ENCODE data around the gene AKR1C8.
"Not testable (repeated sequence)": the region's sequence is repeated elsewhere in the genome, so short reads cannot be mapped to it uniquely, and the experiment has no call there.

Gene AKR1C8

DNA sequence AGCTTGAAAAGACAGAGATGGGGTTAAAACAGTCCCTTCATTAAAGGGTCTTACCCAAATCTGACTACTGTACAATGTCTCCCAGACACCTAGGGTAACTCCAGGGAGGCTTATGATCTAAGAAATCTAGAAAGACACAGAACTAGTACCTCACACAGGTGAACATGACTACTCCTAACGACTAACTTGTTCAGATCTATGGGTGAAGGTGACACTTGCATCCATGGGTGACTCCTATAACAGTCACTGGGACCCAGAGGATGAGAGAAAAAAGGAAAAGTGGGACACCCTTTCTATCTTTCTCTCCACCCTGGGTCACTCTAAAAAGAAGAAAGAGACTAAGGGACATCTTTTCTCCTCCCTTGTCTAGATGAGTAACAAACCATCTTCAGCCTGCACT, 19.2 kb downstream of the AKR1C8 start:
- DNase-seq: no peak

DNA sequence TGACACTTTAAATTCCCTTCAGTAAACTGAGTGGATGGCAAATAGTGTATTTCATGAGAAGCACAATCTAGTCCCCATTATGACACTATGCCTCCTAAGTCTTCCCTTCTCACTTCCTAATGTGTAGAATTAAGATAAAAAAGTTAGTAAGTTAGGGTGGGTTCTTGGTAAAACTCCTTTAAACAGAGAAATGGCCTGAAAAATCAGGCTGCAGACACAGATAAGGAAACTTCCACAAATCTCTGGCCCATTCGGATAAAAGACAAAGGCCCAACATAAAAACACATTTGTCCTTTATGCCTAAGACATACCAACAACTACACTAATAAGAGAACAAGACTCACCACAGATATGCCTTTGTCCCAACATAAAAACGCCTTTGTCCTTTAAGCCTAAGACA, 21.5 kb downstream of the AKR1C8 start:
- no peak for DNase-seq

DNA sequence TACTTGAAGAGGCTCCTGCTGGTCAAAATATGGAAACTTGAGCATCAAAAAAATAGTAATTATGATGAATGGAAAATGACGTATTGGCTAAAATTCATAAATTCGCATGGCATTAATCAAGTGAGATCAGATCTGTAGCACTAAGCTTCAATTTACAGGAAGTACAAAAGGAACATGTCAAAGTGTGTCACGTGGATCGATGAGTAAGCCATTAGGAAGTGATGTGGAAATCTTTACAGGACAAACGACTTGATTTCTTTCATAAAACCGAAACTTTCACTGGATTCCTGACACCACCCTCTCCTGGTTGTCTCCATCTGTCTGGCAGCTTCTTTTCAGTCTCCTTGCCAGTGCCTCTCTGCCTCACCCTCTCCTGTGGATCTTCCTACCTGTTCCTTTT, 25.8 kb downstream of the AKR1C8 start:
- no peak for DNase-seq

DNA sequence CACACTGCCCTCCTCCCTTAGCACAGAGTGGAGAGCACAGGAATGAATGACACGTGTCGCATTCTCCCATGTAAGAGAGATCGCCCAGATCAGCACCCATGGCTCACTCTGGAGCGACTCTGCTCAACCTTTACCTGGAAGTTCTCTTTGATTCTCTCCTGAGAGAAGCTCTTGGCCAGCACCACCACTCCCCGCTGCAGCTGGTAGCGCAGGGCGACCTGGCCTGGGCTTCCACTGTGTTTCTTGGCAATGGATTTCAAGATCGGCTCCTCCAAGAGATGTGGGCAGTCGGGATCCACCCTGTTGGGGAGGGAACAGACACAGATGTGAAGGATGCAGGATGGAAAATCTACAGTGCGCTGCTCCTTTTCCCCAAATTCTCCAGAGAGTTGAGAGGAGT, 27.4 kb downstream of the AKR1C8 start:
- DNase-seq: no peak

GRCh38 chr10:5155951-5156350, 29.0 kb downstream of the AKR1C8 start:
- DNase-seq: no peak

DNA sequence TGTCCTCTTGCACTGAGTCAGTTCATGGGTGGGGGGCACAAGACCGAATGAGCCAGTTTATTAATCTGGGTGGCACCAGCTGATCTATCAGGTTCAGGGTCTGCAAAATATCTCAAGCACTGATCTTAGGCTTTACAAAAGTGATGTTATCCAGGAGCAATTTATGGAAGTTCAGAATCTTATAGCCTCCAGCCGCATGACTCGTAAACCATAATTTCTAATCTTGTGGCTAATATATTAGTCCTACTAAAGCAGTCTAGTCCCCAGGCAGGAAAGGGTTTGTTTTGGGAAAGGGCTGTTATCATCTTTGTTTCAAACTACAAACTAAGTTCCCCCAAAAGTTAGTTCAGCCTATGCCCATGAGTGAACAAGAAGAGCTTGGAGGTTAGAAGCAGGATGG, 33.9 kb downstream of the AKR1C8 start:
- no peak for DNase-seq

- DNase-seq: no peak
Measured at GRCh38 chr10:5148678-5149032, 36.3 kb downstream of the AKR1C8 start.

DNA sequence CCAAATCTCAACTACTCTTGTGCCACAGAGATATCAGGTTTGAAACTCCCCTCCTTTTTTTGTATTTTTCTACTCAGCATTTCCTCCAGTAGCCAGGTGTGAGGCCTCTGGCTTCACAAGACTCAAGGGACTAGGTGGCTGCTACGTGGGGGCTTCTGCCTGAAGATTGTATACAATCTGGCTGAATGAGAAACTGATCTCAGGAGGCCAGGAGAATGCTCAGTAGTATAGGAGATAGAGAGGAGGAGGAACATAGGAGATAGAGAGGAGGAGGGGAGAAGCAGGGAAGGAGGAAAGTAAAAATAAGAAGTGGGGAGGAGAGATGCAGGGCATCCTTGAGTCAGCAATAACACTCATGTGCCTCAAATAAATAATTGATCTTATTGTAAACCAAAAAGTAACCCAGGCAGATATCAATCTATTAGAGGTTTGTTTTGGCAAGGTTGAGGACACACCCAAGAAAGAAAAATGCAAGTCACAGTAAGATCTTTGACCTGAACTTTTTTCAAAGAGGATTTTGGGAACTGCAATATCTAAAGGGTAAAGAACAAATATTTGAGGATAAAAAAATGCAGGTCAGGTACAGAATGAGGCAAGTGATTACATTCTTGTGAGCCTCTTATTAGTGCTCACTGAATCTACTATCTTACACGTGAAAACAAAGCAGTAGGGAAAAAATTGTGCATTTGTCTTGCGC, 36.8 kb downstream of the AKR1C8 start:
- no peak for DNase-seq

DNA sequence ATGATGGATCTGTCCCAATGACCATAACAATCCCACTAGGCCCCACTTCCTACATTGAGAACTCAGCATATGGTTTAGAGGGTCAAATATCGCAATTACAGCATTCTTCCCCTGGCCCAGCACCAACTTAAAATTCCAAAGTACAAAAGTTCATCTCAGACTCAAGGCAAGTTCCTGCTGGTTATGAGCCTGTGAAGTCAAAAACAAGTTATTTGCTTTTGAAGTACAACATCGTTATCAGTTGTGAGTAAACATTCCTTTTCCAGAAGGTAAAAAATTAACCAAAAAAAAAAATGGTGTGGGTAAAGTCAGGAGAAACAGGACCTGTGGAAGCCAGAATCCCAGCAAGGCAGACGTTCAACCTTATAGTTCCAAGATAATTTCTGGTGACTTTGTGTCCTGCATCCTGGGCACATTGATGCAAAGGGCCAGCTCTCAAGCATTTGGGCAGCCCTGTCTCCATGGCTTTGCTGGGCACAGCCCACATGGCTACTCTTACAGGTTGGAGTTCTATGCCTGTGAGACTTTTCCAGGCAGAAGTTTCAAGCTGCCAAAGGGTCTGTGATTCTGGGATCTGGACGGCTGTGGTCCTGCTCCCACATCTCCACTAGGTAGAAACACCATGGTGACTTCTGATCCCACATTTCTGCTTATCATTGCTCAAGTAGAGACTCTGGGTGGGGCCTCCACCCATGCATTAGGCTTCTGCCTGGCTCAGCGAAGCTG, 37.5 kb downstream of the AKR1C8 start:
- DNase-seq: no peak

- no peak for DNase-seq
Measured at GRCh38 chr10:5146920-5147254, 38.1 kb downstream of the AKR1C8 start.

- no peak for DNase-seq
Measured at GRCh38 chr10:5143137-5143536, 41.8 kb downstream of the AKR1C8 start.

GRCh38 chr10:5142199-5142598, 42.8 kb downstream of the AKR1C8 start:
- no peak for DNase-seq

DNA sequence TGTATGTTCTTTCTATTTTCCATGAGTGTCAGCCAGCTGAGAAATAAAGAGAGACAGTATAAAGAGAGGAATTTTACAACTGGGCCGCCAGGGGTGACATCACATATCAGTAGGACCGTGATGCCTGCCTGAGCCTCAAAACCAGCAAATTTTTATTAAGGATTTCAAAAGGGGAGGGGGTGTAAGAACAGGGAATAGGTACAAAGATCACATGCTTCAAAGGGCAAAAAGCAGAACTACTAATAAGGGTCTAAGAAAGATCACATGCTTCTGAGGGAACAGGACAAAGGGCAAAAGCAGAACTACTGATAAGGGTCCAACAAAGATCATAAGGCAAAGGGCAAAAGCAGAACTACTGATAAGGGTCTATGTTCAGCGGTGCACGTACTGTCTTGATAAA, 47.3 kb downstream of the AKR1C8 start:
- not testable (repeated sequence) for DNase-seq

GRCh38 chr10:5136468-5137087, 48.4 kb downstream of the AKR1C8 start:
- DNase-seq: no peak

DNA sequence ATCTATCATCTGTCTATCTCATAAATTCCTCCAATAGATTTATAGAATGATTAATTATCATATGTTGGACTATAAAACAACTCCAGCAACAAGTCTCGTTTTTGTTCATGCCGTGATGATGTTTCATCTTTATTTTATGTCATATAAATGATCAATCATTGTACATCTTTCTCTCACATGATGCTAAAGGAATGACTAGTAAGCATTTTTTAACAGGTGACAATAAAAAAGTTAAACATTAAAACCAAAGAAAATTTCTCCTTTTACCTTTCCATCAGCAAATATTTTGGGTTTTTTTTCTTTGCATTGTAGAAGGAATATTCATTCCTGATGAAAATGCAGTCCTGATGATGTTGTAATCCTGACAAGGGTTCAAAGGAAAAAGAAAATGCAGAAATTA, 49.4 kb downstream of the AKR1C8 start:
- no peak for DNase-seq

DNA sequence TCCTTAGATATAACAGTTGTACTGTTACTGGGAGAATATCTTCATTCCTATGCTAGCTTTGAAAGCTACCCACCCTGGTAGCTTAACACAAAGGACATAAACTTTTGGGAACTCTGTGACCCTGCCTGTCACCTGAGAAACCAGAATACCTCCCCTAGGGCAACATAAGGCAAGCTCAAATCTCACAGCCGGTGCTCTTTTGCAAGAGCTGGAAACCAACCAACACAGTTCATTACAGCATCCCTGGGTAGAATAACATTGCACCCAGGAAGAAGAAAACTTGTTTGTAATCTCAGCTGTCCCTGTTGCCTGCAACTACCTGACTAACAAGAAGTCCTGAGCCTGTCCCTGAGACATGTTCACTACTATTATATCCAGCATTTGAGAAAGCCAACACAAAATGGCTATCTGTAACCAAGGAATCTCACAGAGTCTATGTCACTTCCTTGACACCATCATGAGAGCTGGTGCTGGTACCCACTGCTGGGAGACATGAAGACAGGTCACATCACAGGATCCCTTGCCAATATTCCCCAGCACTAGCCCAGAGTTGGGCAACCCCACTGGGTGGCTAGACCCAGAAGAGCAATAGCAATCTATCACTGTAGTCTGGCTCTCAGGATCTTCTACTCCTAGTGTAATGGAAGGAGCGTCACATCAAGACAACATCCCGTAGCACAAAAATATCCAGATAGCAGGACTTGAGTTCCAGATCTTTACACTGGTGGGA, 59.5 kb downstream of the AKR1C8 start:
- no peak for DNase-seq

GRCh38 chr10:5123886-5124285, 61.1 kb downstream of the AKR1C8 start:
- no peak for DNase-seq

DNA sequence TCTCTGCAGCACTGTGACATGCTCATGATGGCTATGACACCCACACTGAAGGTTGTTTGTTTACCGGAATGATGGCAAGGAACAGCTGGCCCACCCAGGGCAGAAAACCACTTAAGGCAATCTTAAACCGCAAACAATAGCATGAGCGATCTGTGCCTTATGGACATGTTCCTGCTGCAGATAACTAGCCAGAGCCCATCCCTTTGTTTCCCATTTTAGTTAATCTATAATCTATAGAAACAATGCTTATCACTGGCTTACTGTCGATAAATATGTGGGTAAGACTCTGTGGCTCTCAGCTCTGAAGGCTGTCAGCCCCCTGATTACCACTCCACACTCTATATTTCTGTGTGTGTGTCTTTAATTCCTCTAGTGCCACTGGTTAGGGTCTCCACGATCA, 65.0 kb downstream of the AKR1C8 start:
- DNase-seq: not testable (repeated sequence)

- no peak for DNase-seq
Measured at GRCh38 chr10:5117026-5117425, 67.9 kb downstream of the AKR1C8 start.

DNA sequence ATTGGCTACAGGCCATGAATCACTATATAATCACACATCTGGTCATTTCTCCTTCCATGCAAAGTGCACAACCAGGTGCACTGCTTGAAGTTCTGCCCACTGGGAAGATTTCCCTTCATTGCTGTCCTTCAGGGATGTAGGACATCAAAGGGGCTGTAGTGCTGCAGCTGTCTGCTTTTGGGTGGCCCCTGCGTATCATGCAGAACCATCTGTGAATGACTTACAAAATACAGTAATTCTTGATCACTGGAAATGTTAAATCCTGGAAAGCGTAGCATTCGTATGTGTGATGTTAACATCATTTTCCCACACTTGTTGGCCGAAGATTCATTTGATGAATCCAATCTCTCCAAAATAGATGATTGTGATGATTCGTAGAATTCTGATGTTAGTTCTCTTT, 68.3 kb downstream of the AKR1C8 start:
- DNase-seq: no peak

DNA sequence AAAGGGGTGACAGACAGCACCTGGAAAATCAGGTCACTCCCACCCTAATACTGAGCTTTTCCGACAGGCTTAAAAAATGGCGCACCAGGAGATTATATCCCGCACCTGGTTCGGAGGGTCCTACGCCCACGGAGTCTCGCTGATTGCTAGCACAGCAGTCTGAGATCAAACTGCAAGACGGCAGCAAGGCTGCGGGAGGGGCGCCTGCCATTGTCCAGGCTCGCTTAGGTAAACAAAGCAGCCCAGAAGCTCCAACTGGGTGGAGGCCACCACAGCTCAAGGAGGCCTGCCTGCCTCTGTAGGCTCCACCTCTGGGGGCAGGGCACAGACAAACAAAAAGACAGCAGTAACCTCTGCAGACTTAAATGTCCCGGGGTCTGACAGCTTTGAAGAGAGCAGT, 75.1 kb downstream of the AKR1C8 start:
- DNase-seq: not testable (repeated sequence)

GRCh38 chr10:5108658-5109416, 76.1 kb downstream of the AKR1C8 start:
- DNase-seq: no peak

Data from NCI-H524 treated with DMSO at 0.1 percent for 48 hours (cell line).